RWPE1 (cell line): ENCODE data around the gene TPM1.

Experiments
- CTCF ChIA-PET: fragments of 350-600 bp; sonication (Branson Sonifier 250); formaldehyde crosslinking; extraction: SDS; loops from one replicate; lab custom pipeline; 2021; lab: Yijun Ruan, JAX
- POLR2A ChIA-PET: fragments of 400-600 bp; formaldehyde crosslinking; extraction: SDS; loops from one replicate; lab custom pipeline; 2020; ENCODE audit warnings: antibody characterized with exemption; ENCODE audit not compliant: low non-redundant PET; lab: Yijun Ruan, JAX
- DNase-seq: peaks from one replicate; pipeline ENCODE4 v3.0.0; 2012; ENCODE audit warnings: low spot score
- H3K27ac ChIP-seq: fragments of 450-650 bp; 2 replicates; pipeline ENCODE4 v1.5.1; 2017
- CTCF ChIP-seq: fragments of 450-650 bp; conservative IDR thresholded peaks from 2 replicates; pipeline ENCODE4 v1.5.1; 2017; ENCODE audit warnings: low read depth, mild to moderate bottlenecking

The TPM1 gene

GRCh38 chr15:63063164-63063756 lies 20.7 kb downstream of the TPM1 start:
- ChIA-PET CTCF (interaction anchor here (0.5 to 1.1 kb wide), 3 partner anchors 15 to 1005 kb away, joined by 3 to 5 read pairs (median 3); no protein-coding TSS in a partner anchor), POLR2A (no interaction called here)
- no peak for TF ChIP-seq CTCF
- DNase-seq, result no peak
- no peak overlapping the region for H3K27ac ChIP-seq

- TF ChIP-seq CTCF, result no peak
- no peak for DNase-seq
- ChIA-PET CTCF (no interaction called here), POLR2A (no interaction called here)
- no peak overlapping the region for H3K27ac ChIP-seq
These were observed 21.4 kb downstream of the TPM1 start for GRCh38 chr15:63063877-63064409.

GRCh38 chr15:63065262-63066221 lies 23.0 kb downstream of the TPM1 start:
- TF ChIP-seq CTCF, result no peak
- no peak overlapping the region for H3K27ac ChIP-seq
- ChIA-PET POLR2A (no interaction called here), CTCF (no interaction called here)
- no peak for DNase-seq

- no peak for TF ChIP-seq CTCF
- CTCF ChIA-PET, result no interaction called here
- POLR2A ChIA-PET, result no interaction called here
- no peak for DNase-seq
- H3K27ac ChIP-seq, result no peak overlapping the region
These were observed 23.7 kb downstream of the TPM1 start for GRCh38 chr15:63066272-63066671.

GRCh38 chr15:63067306-63067705 lies 24.8 kb downstream of the TPM1 start:
- ChIA-PET POLR2A (no interaction called here), CTCF (no interaction called here)
- H3K27ac ChIP-seq, result no peak overlapping the region
- no peak for TF ChIP-seq CTCF
- no peak for DNase-seq

- no peak for TF ChIP-seq CTCF
- no peak overlapping the region for H3K27ac ChIP-seq
- CTCF ChIA-PET, result no interaction called here
- POLR2A ChIA-PET, result no interaction called here
- no peak for DNase-seq
These were observed 25.6 kb downstream of the TPM1 start for GRCh38 chr15:63067976-63068743.
